Measurements from ENCODE around the gene COA5.

DNA sequence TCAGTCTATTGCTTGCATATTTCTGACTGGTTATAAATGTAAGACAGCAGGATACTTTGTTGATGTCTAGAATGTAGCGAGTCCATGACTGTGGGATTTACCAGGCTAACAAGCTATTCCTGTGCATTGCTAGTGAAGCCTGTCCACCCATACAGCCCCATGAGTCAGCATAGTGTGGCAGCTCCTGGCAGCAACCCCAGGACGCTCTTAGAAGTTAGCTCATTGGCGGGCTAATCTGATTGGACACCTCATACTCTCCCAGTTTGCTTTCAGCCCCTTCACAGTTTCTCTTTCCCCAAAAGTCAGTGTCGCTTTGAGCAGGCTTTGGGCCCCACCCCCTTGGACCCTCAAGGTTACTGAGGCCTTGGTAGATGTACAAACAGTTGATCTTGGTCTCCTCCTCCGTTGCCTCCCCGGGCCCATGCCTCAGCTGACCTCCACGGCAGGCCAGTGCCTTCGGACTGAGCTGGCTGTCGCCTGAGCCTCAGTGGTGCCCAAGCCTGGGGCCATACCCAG is 48.0 kb downstream of the COA5 start:
- TF ChIP-seq, protein P1, sequence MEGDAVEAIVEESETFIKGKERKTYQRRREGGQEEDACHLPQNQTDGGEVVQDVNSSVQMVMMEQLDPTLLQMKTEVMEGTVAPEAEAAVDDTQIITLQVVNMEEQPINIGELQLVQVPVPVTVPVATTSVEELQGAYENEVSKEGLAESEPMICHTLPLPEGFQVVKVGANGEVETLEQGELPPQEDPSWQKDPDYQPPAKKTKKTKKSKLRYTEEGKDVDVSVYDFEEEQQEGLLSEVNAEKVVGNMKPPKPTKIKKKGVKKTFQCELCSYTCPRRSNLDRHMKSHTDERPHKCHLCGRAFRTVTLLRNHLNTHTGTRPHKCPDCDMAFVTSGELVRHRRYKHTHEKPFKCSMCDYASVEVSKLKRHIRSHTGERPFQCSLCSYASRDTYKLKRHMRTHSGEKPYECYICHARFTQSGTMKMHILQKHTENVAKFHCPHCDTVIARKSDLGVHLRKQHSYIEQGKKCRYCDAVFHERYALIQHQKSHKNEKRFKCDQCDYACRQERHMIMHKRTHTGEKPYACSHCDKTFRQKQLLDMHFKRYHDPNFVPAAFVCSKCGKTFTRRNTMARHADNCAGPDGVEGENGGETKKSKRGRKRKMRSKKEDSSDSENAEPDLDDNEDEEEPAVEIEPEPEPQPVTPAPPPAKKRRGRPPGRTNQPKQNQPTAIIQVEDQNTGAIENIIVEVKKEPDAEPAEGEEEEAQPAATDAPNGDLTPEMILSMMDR (conservative IDR thresholded peaks at IDR 0.05; ENCODE audit: low read depth in 2 of 2): no peak
- TF ChIP-seq CREB1 (CRISPR knock-in tag; IDR thresholded peaks at IDR 0.05; ENCODE audit: low read depth) (no peak), EZH2 (IDR thresholded peaks at IDR 0.05; ENCODE audit: low read depth, unreplicated experiment) (no peak), JUNB (IDR thresholded peaks at IDR 0.05; ENCODE audit: unreplicated experiment) (no peak), POLR2AphosphoS5 (IDR thresholded peaks at IDR 0.05; ENCODE audit: low read depth) (no peak), EZH2phosphoT487 (IDR thresholded peaks at IDR 0.05; ENCODE audit: unreplicated experiment) (no peak), NANOG (IDR thresholded peaks at IDR 0.05; ENCODE audit: borderline replicate concordance) (no peak), ZNF331 (CRISPR knock-in tag; IDR thresholded peaks at IDR 0.05; ENCODE audit: low read depth) (no peak), STAT1 (IDR thresholded peaks at IDR 0.05; ENCODE audit: unreplicated experiment) (no peak), ZNF114 (CRISPR knock-in tag; IDR thresholded peaks at IDR 0.05) (no peak)
- TF ChIP-seq, protein P2, sequence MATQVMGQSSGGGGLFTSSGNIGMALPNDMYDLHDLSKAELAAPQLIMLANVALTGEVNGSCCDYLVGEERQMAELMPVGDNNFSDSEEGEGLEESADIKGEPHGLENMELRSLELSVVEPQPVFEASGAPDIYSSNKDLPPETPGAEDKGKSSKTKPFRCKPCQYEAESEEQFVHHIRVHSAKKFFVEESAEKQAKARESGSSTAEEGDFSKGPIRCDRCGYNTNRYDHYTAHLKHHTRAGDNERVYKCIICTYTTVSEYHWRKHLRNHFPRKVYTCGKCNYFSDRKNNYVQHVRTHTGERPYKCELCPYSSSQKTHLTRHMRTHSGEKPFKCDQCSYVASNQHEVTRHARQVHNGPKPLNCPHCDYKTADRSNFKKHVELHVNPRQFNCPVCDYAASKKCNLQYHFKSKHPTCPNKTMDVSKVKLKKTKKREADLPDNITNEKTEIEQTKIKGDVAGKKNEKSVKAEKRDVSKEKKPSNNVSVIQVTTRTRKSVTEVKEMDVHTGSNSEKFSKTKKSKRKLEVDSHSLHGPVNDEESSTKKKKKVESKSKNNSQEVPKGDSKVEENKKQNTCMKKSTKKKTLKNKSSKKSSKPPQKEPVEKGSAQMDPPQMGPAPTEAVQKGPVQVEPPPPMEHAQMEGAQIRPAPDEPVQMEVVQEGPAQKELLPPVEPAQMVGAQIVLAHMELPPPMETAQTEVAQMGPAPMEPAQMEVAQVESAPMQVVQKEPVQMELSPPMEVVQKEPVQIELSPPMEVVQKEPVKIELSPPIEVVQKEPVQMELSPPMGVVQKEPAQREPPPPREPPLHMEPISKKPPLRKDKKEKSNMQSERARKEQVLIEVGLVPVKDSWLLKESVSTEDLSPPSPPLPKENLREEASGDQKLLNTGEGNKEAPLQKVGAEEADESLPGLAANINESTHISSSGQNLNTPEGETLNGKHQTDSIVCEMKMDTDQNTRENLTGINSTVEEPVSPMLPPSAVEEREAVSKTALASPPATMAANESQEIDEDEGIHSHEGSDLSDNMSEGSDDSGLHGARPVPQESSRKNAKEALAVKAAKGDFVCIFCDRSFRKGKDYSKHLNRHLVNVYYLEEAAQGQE (IDR thresholded peaks at IDR 0.05; ENCODE audit: unreplicated experiment): no peak
- TF ChIP-seq, protein P3, sequence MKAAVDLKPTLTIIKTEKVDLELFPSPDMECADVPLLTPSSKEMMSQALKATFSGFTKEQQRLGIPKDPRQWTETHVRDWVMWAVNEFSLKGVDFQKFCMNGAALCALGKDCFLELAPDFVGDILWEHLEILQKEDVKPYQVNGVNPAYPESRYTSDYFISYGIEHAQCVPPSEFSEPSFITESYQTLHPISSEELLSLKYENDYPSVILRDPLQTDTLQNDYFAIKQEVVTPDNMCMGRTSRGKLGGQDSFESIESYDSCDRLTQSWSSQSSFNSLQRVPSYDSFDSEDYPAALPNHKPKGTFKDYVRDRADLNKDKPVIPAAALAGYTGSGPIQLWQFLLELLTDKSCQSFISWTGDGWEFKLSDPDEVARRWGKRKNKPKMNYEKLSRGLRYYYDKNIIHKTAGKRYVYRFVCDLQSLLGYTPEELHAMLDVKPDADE (IDR thresholded peaks at IDR 0.05): no peak
